H9 (cell line): ENCODE data around the gene LRRC58. TPM values are rescaled to one million over a fixed set of nuclear protein-coding genes. Genes with fewer than 3 reads are reported as not detected.

Experiments
- DNase-seq: peaks from one replicate; pipeline ENCODE4 v3.0.0-alpha.2; 2017
- H2AFZ ChIP-seq: one replicate; pipeline ENCODE4 v1.6.1; 2013; ENCODE audit warnings: mild to moderate bottlenecking, low read length, control low read depth, moderate library complexity
- H2AK5ac ChIP-seq: 2 replicates; pipeline ENCODE4 v1.6.1; 2013; ENCODE audit warnings: low read length, control low read depth, mixed read lengths; ENCODE audit not compliant: insufficient read length
- H2BK120ac ChIP-seq: one replicate; pipeline ENCODE4 v1.6.1; 2013; ENCODE audit warnings: low read depth, mild to moderate bottlenecking, low read length, control low read depth, inconsistent platforms; ENCODE audit not compliant: poor library complexity, severe bottlenecking
- H2BK12ac ChIP-seq: 2 replicates; pipeline ENCODE4 v1.6.1; 2013; ENCODE audit warnings: low read length, control low read depth, mixed read lengths, low read depth; ENCODE audit not compliant: insufficient read length
- H2BK15ac ChIP-seq: 2 replicates; pipeline ENCODE4 v1.6.1; 2013; ENCODE audit warnings: low read depth, low read length, control low read depth
- H2BK20ac ChIP-seq: one replicate; pipeline ENCODE4 v1.6.1; 2013; ENCODE audit warnings: low read depth, mild to moderate bottlenecking, low read length, control low read depth, inconsistent platforms; ENCODE audit not compliant: poor library complexity, severe bottlenecking
- H2BK5ac ChIP-seq: 2 replicates; pipeline ENCODE4 v1.6.1; 2013; ENCODE audit warnings: low read length, control low read depth, mixed read lengths; ENCODE audit not compliant: insufficient read length
- H3K14ac ChIP-seq: 2 replicates; pipeline ENCODE4 v1.6.1; 2013; ENCODE audit warnings: low read length, control low read depth; ENCODE audit not compliant: insufficient read depth
- H3K18ac ChIP-seq: 2 replicates; pipeline ENCODE4 v1.6.1; 2013; ENCODE audit warnings: low read depth, mild to moderate bottlenecking, mixed read lengths, low read length, control low read depth; ENCODE audit not compliant: insufficient read length
- H3K23ac ChIP-seq: 2 replicates; pipeline ENCODE4 v1.6.1; 2013; ENCODE audit warnings: low read length, control low read depth, mixed read lengths, low read depth; ENCODE audit not compliant: insufficient read length
- H3K23me2 ChIP-seq: 2 replicates; pipeline ENCODE4 v1.6.1; 2013; ENCODE audit warnings: low read depth, mild to moderate bottlenecking, mixed read lengths, low read length, control low read depth; ENCODE audit not compliant: insufficient read length, poor library complexity, severe bottlenecking
- H3K27ac ChIP-seq: 2 replicates; pipeline ENCODE4 v1.5.1; 2013; ENCODE audit warnings: low read length, control low read depth, mixed read lengths, low read depth; ENCODE audit not compliant: insufficient read length
- H3K27me3 ChIP-seq: 2 replicates; pipeline ENCODE4 v1.6.1; 2013; ENCODE audit warnings: low read length, control low read depth, inconsistent platforms; ENCODE audit not compliant: insufficient read depth
- H3K4ac ChIP-seq: 2 replicates; pipeline ENCODE4 v1.6.1; 2013; ENCODE audit warnings: low read depth, mild to moderate bottlenecking, control low read depth, inconsistent platforms, low read length, moderate library complexity
- H3K4me1 ChIP-seq: 2 replicates; pipeline ENCODE4 v1.6.1; 2013; ENCODE audit warnings: low read length, control low read depth, inconsistent platforms; ENCODE audit not compliant: insufficient read depth
- H3K4me2 ChIP-seq: 2 replicates; pipeline ENCODE4 v1.6.1; 2013; ENCODE audit warnings: low read length, control low read depth, mixed read lengths; ENCODE audit not compliant: insufficient read length, insufficient read depth
- H3K56ac ChIP-seq: 2 replicates; pipeline ENCODE4 v1.6.1; 2013; ENCODE audit warnings: low read depth, mild to moderate bottlenecking, mixed read lengths, low read length, control low read depth; ENCODE audit not compliant: insufficient read length
- H3K79me1 ChIP-seq: 2 replicates; pipeline ENCODE4 v1.6.1; 2013; ENCODE audit warnings: low read depth, mild to moderate bottlenecking, moderate library complexity, low read length, control low read depth, inconsistent platforms; ENCODE audit not compliant: insufficient read depth, poor library complexity, severe bottlenecking
- H3K79me2 ChIP-seq: 2 replicates; pipeline ENCODE4 v1.6.1; 2013; ENCODE audit warnings: low read length, control low read depth, inconsistent platforms; ENCODE audit not compliant: insufficient read depth
- H3K9ac ChIP-seq: 2 replicates; pipeline ENCODE4 v1.6.1; 2013; ENCODE audit warnings: low read length, control low read depth, mixed read lengths; ENCODE audit not compliant: insufficient read length; ENCODE audit errors: extremely low read depth
- H3K9me3 ChIP-seq: one replicate; pipeline ENCODE4 v1.6.1; 2013; ENCODE audit warnings: low read depth, low read length, inconsistent platforms; ENCODE audit not compliant: control insufficient read depth
- H3T11ph ChIP-seq: one replicate; pipeline ENCODE4 v1.6.1; 2013; ENCODE audit warnings: mild to moderate bottlenecking, low read length, control low read depth, inconsistent platforms
- H4K20me1 ChIP-seq: one replicate; pipeline ENCODE4 v1.6.1; 2013; ENCODE audit not compliant: control insufficient read depth, insufficient read length, insufficient read depth
- H4K5ac ChIP-seq: 2 replicates; pipeline ENCODE4 v1.6.1; 2013; ENCODE audit warnings: low read depth, mild to moderate bottlenecking, mixed read lengths, low read length, control low read depth; ENCODE audit not compliant: insufficient read length
- H4K8ac ChIP-seq: replicated peaks from 2 replicates; pipeline ENCODE4 v1.6.1; 2013; ENCODE audit warnings: low read length, control low read depth, mixed read lengths, low read depth; ENCODE audit not compliant: insufficient read length
- H4K91ac ChIP-seq: 2 replicates; pipeline ENCODE4 v1.6.1; 2013; ENCODE audit warnings: low read depth, mild to moderate bottlenecking, moderate library complexity, mixed read lengths, low read length, control low read depth; ENCODE audit not compliant: insufficient read length
- H3K27ac Mint-ChIP-seq, 3 experiments: 2 replicates in 2 of 3; 3 replicates in 1 of 3; pipeline ENCODE4 v1.8.0; 2020 to 2021; ENCODE audit warnings: mixed read lengths in 3 of 3, mild to moderate bottlenecking in 1 of 3, moderate library complexity in 1 of 3
- H3K27me3 Mint-ChIP-seq: 2 replicates; pipeline ENCODE4 v1.8.0; 2021; ENCODE audit warnings: low read depth, mild to moderate bottlenecking, moderate library complexity, mixed read lengths
- H3K36me3 Mint-ChIP-seq, 3 experiments: 2 replicates in 2 of 3; 3 replicates in 1 of 3; pipeline ENCODE4 v1.8.0; 2020 to 2021; ENCODE audit warnings: low read depth in 3 of 3, mixed read lengths in 3 of 3; ENCODE audit not compliant: insufficient read depth in 1 of 3
- H3K4me1 Mint-ChIP-seq, 2 experiments: 2 replicates each; pipeline ENCODE4 v1.8.0; 2020; ENCODE audit warnings: mixed read lengths in 2 of 2
- H3K4me3 Mint-ChIP-seq, 2 experiments: 2 replicates in 1 of 2; 3 replicates in 1 of 2; pipeline ENCODE4 v1.8.0; 2020 to 2021; ENCODE audit warnings: mild to moderate bottlenecking in 2 of 2, mixed read lengths in 2 of 2, moderate library complexity in 1 of 2
- H3K9me3 Mint-ChIP-seq, 2 experiments: 2 replicates in 1 of 2; 3 replicates in 1 of 2; pipeline ENCODE4 v1.8.0; 2020; ENCODE audit warnings: mild to moderate bottlenecking in 2 of 2, mixed read lengths in 2 of 2, moderate library complexity in 1 of 2
- CTCF ChIP-seq: fragments of 200-600 bp; sonication (generic); conservative IDR thresholded peaks from 3 replicates; pipeline ENCODE4 v1.8.0; 2021; ENCODE audit warnings: antibody characterized with exemption, mild to moderate bottlenecking
- WGBS: extraction: QIAGEN DNeasy Blood & Tissue Kit; methylation state at CpG from one replicate; pipeline ENCODE4 v1.1.7; 2013; ENCODE audit warnings: missing lambda C conversion rate, low lambda C conversion rate, mixed read lengths; ENCODE audit not compliant: insufficient read length; ENCODE audit errors: extremely low coverage; 5-methylcytosine and 5-hydroxymethylcytosine counted together
- total RNA-seq: library from RNA; stranded (reverse); gene quantifications from 2 replicates; pipeline ENCODE4 v1.2.1, GENCODE V29; 2021

The LRRC58 gene
- total RNA-seq, 1 experiment from 2014 or later: 18.2 TPM

- peaks cover 17 to 18% of the 10 kb centered on the region in 2 experiments for H3K4me1 Mint-ChIP-seq
These were observed 2.9 kb upstream of the LRRC58 start for GRCh38 chr3:120352017-120352416.

More at GRCh38 chr3:120352017-120352416, 2.9 kb upstream of the LRRC58 start:
- no peaks in the 10 kb centered on the region for H4K20me1 ChIP-seq
- DNase-seq: no peak
- no peak overlapping the region for H2BK12ac ChIP-seq
- H2AFZ ChIP-seq: no peak overlapping the region
- H3K4me1 ChIP-seq: peaks cover 4% of the 10 kb centered on the region; the same call in 1 of the 2 replicates
- H2BK120ac ChIP-seq: no peak overlapping the region
- no peak for TF ChIP-seq CTCF
- no peak overlapping the region for H2AK5ac ChIP-seq
- no peaks in the 10 kb centered on the region for H3K79me1 ChIP-seq
- no peak overlapping the region for H4K8ac ChIP-seq
- no peak overlapping the region for H3K14ac ChIP-seq
- H3K4ac ChIP-seq: no peak overlapping the region
- H3K9me3 Mint-ChIP-seq: no peaks in the 10 kb centered on the region
- peaks cover 12% of the 10 kb centered on the region for H3K23me2 ChIP-seq
- H3K18ac ChIP-seq: no peak overlapping the region
- no CpG with 5 or more reads among the region's 4 CpGs for WGBS
- no peak overlapping the region for H2BK5ac ChIP-seq
- no peak overlapping the region for H3K4me2 ChIP-seq
- H2BK20ac ChIP-seq: no peak overlapping the region
- H3K27me3 ChIP-seq: no peaks in the 10 kb centered on the region
- peaks cover 6% of the 10 kb centered on the region for H3K27me3 Mint-ChIP-seq
- no peaks in the 10 kb centered on the region for H3K9me3 ChIP-seq
- H4K91ac ChIP-seq: no peak overlapping the region
- no peak overlapping the region for H3K27ac ChIP-seq
- H4K5ac ChIP-seq: no peak overlapping the region
- peaks cover 0 to under 1% (median 0%) of the 10 kb centered on the region in 3 experiments; a peak in 2 of 7 replicates for H3K36me3 Mint-ChIP-seq
- no peak overlapping the region for H3K4me3 Mint-ChIP-seq
- H3K9ac ChIP-seq: no peak overlapping the region
- H3K56ac ChIP-seq: no peak overlapping the region
- H3K27ac Mint-ChIP-seq: no peak overlapping the region
- H3K79me2 ChIP-seq: no peaks in the 10 kb centered on the region; the same call in 1 of the 2 replicates
- H2BK15ac ChIP-seq: no peak overlapping the region
- H3K23ac ChIP-seq: no peak overlapping the region
- no peak overlapping the region for H3T11ph ChIP-seq
